ENCODE results near the gene IL16.
"Not testable (repeated sequence)": the region's sequence is repeated elsewhere in the genome, so short reads cannot be mapped to it uniquely, and the experiment has no call there.

Gene IL16

DNA sequence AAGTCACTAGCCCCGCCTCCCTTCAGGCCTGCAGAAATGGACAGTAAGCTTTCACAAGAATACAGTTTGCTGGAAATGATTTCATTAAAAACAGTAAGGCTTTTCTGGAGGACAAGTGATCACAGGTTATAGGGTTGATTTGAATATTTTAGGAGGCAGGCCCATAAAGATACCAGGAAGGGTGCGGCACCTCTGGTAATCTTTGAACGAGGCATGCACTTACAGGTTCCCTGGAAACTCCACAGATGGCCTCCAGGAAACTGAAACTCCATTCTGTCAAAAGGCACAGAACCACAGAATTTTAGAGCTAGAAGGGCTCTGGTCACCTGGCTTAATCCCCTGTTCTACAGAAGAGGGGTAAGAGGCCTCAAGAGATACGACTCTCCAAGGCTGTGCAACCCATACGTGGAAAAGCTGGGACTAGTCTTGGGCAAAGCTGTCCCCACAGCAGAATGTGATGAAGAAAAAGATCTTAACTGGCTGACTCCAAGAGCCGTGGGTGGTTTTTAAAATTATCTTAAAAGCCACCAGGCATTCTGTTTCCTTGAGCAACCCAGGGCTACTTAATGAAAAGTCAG is 126.1 kb downstream of the IL16 start:
- H3K9me3 ChIP-seq (ENCODE audit: control insufficient read depth, low read length) = no peaks in the 10 kb centered on the region
- H3K9ac ChIP-seq (ENCODE audit: low read length) = peak overlapping the region; percentile 28
- H3K4me1 ChIP-seq (ENCODE audit: control insufficient read depth, insufficient read depth, low read length) = peaks cover 33% of the 10 kb centered on the region
- peaks cover 20% of the 10 kb centered on the region for H3K36me3 ChIP-seq (ENCODE audit: control insufficient read depth, insufficient read depth, low read length, severe bottlenecking)
- H3K4me3 ChIP-seq (ENCODE audit: low read length) = peak overlapping the region; percentile 93
- no peak for DNase-seq (ENCODE audit: low read depth)
- no peaks in the 10 kb centered on the region for H3K27me3 ChIP-seq (replicated peaks; ENCODE audit: control insufficient read depth, insufficient read depth, low read length)

DNA sequence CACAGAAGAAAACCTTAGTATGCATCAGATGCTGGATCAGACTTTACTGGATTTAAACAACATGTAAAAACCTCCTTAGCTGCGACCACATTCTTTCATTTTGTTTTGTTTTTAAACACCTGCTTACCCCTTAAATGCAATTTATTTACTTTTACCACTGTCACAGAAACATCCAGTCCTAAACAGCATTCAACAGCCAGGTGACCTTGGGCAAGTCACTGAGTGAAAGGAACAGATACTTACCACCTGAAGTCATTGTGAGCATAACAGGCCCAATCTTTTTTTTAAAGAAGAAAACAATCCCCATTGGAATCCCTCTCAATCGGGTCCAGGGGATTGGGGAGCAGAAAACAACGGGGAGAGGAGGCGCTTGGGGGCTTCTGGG is 126.9 kb downstream of the IL16 start:
- Histone ChIP-seq H3K9ac (ENCODE audit: low read length) (peak overlapping the region; percentile 88), H3K4me3 (ENCODE audit: low read length) (peak overlapping the region; percentile 93), H3K36me3 (ENCODE audit: control insufficient read depth, insufficient read depth, low read length, severe bottlenecking) (peaks cover 12% of the 10 kb centered on the region), H3K4me1 (ENCODE audit: control insufficient read depth, insufficient read depth, low read length) (peaks cover 38% of the 10 kb centered on the region), H3K27me3 (replicated peaks; ENCODE audit: control insufficient read depth, insufficient read depth, low read length) (no peaks in the 10 kb centered on the region), H3K9me3 (ENCODE audit: control insufficient read depth, low read length) (no peaks in the 10 kb centered on the region)
- no peak for DNase-seq (ENCODE audit: low read depth)

DNA sequence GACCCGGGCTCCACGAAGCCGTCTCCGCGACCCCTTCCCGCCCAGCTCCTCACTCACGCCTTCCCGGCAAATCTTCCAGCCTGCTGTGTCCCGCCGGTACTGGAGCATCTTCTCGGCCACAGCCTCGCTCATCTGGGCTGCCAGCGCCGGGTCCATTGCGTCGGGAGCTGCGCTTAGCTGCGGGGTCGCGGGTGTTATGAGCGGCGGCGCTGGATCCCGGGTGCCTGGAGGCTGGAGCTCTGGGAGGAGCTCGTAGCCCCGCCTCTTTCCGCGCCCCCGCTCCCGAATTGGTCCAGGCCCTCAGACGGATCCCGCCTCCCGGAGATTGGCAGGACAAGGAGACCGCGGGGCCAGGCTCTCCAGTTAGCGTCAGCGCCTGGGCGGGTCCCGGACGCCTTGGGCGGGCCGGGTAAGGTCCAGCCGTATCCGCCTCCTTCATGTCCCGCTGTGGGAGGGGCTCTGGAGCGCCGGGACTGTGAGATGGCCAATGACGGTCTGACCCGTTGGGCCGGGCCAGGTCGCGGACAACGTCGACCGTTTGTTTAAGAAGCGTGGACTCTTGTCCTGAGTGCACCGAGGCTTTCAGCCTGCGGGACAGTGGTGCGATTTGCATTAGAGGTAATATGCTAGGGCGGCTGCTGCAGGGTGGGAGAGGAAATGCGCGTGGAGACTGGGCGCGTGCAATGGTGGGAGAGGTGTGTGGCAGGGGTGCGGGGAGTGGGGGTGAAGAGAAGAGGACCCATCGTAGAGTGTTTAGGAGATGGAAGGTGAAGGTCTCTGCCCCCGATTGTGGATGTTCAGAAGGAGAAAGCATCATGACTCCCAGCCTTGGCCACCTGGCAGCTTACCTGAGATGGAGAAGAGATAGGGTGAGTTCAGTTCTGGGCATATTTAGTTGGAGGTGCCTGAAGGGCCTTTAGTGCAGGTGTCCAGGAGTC is 127.5 kb downstream of the IL16 start, which contains the start of gene STARD5:
STARD5 (minus strand) TSS at position 198 of the 938 bp plus-strand sequence; CDS start at position 156, 42 bp downstream.
- Histone ChIP-seq H3K27me3 (replicated peaks; ENCODE audit: control insufficient read depth, insufficient read depth, low read length) (no peaks in the 10 kb centered on the region), H3K36me3 (ENCODE audit: control insufficient read depth, insufficient read depth, low read length, severe bottlenecking) (peaks cover 5% of the 10 kb centered on the region), H3K9me3 (ENCODE audit: control insufficient read depth, low read length) (no peaks in the 10 kb centered on the region), H3K4me3 (ENCODE audit: low read length) (peak within 1 kb of the TSS; percentile 93), H3K4me1 (ENCODE audit: control insufficient read depth, insufficient read depth, low read length) (peaks cover 38% of the 10 kb centered on the region), H3K9ac (ENCODE audit: low read length) (peak within 1 kb of the TSS; percentile 88)
- DNase-seq (ENCODE audit: low read depth) = peak; percentile 100

DNA sequence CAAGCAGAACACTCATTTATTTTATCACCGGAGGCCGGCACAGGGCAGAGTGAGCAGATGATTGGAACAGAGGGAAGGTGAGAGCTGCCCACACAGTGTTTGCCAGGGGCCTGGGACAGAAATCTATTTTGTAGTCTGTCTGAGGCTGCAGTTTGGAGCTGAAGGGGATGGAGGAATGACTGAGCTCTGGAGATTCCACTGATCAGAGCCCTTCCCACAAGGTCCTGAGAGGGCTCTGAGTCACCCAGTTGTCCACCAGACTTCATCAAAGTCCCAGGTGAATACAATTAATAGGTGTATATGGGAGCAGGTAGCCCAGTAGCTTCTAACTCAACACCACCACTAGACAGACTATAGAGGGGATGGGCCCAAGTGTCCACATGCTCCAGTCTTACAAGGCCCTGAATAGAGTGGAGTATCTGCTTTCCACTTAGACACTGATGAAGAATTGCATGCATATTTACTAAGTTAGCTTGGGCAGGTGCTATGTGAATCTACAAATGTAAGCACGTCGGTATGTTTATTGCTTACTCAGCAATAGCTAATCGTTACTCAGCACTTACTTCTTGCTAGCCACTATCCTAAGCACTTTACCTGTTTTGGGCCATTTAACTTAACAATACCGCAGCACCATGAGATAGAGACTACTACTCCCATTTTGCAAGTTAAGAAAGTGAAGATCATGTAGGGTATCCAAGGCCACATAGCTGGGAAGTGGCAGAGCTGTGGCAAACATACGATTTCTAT is 130.0 kb downstream of the IL16 start:
- Histone ChIP-seq H3K36me3 (ENCODE audit: control insufficient read depth, insufficient read depth, low read length, severe bottlenecking) (no peaks in the 10 kb centered on the region), H3K9ac (ENCODE audit: low read length) (no peak overlapping the region), H3K9me3 (ENCODE audit: control insufficient read depth, low read length) (no peaks in the 10 kb centered on the region), H3K4me1 (ENCODE audit: control insufficient read depth, insufficient read depth, low read length) (peaks cover 38% of the 10 kb centered on the region), H3K27me3 (replicated peaks; ENCODE audit: control insufficient read depth, insufficient read depth, low read length) (no peaks in the 10 kb centered on the region), H3K4me3 (ENCODE audit: low read length) (no peak overlapping the region)
- no peak for DNase-seq (ENCODE audit: low read depth)

DNA sequence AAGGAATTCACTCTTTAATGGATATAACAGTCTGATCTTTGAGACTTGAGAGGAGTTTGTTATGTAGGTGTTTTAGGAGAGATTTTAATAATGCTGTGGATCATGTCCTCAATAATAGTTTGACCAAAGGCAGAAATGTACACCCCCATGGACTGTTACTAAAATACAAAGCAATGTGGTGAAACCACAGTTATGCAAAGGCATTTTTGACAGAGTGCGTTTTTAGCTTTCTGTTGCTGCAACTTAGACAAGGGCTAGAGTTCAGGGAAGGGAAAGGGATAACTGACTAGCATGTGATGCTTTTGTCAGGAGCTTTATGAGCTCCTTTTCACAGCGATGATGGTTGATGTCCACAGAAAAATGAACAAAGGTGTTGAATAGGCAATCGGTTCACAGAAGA is 130.8 kb downstream of the IL16 start:
- Histone ChIP-seq H3K9ac (ENCODE audit: low read length) (peak overlapping the region; percentile 22), H3K36me3 (ENCODE audit: control insufficient read depth, insufficient read depth, low read length, severe bottlenecking) (no peaks in the 10 kb centered on the region), H3K4me3 (ENCODE audit: low read length) (no peak overlapping the region), H3K27me3 (replicated peaks; ENCODE audit: control insufficient read depth, insufficient read depth, low read length) (no peaks in the 10 kb centered on the region), H3K9me3 (ENCODE audit: control insufficient read depth, low read length) (no peaks in the 10 kb centered on the region), H3K4me1 (ENCODE audit: control insufficient read depth, insufficient read depth, low read length) (peaks cover 34% of the 10 kb centered on the region)
- DNase-seq (ENCODE audit: low read depth) = peak; percentile 91

DNA sequence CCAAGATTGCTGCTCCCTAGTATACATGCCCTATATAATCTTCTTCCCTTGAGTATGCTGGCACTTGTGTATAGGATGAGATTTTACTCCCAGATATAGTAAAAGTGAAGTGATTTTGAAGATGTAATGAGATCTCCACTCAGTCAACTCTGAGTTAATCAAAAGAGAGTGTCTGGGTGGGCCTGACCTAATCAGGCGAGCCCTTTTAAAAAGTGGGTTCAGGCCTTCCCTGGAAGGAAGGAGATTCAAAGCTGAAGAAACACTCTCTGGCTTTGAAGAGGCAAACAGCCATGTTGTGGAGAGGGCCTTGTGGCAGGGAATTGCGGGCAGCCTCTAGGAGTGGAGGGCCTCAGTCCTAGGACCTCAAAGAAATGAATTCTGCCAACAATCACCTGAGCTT is 132.8 kb downstream of the IL16 start:
- Histone ChIP-seq H3K4me3 (ENCODE audit: low read length) (no peak overlapping the region), H3K36me3 (ENCODE audit: control insufficient read depth, insufficient read depth, low read length, severe bottlenecking) (no peaks in the 10 kb centered on the region), H3K9me3 (ENCODE audit: control insufficient read depth, low read length) (no peaks in the 10 kb centered on the region), H3K27me3 (replicated peaks; ENCODE audit: control insufficient read depth, insufficient read depth, low read length) (no peaks in the 10 kb centered on the region), H3K9ac (ENCODE audit: low read length) (no peak overlapping the region), H3K4me1 (ENCODE audit: control insufficient read depth, insufficient read depth, low read length) (peaks cover 19% of the 10 kb centered on the region)
- no peak for DNase-seq (ENCODE audit: low read depth)

DNA sequence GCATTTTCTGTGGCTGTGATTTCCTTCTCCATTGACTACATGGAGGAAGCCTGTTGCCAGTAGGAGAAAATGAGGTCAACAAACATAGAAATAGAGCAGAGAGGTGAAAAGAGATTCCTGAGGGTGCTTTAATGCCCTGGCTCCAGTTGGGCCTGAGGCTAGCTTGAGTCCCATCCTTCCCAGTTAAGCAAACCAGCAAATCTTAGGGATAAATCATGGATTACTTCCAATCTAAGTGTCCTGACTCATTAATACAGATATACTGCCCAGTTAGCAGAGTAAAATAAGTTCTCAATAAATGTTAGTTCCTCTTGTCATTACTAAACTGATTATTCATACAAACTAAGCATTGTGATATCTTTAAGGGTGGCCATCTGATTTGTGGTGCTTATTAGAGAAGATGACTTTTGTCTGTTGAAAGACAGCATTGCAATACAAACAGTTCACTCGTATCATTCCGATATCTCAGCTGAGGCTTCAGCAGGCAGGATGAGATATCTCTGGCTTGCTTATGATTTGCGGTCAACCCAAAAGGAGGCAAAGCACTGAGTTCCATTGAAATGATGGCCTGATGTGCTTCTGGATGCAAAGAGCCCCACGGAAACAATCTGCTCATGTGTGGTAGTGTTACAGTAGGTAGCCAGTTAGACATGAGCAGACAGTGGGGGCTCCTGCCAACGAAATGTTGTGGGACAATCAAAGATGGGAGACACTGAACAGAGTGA is 133.8 kb downstream of the IL16 start:
- H3K36me3 ChIP-seq (ENCODE audit: control insufficient read depth, insufficient read depth, low read length, severe bottlenecking) = no peaks in the 10 kb centered on the region
- no peak for DNase-seq (ENCODE audit: low read depth)
- no peak overlapping the region for H3K4me3 ChIP-seq (ENCODE audit: low read length)
- peaks cover 17% of the 10 kb centered on the region for H3K4me1 ChIP-seq (ENCODE audit: control insufficient read depth, insufficient read depth, low read length)
- no peaks in the 10 kb centered on the region for H3K27me3 ChIP-seq (replicated peaks; ENCODE audit: control insufficient read depth, insufficient read depth, low read length)
- no peak overlapping the region for H3K9ac ChIP-seq (ENCODE audit: low read length)
- no peaks in the 10 kb centered on the region for H3K9me3 ChIP-seq (ENCODE audit: control insufficient read depth, low read length)

DNA sequence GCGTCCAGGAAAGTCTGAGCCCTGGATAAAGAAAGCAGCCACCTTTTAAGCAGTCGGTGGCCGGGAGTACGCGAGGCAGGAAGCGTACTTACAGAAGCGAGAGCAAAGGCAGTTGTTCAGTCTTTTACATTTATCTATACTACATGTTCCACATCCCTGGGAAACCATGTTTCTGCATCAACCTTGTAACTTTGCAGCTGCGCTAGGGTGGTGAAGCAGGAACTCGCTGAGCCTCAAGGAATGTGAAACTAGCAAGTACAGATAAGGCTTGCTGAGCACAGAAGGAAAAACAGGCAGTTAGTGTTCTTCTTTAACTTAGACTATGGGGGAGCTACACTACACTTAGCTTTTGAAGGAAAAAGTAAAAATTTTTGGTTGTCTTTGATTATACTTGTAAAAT is 134.5 kb downstream of the IL16 start:
- not testable (repeated sequence) for H3K9me3 ChIP-seq (ENCODE audit: control insufficient read depth, low read length); H3K27me3 ChIP-seq (replicated peaks; ENCODE audit: control insufficient read depth, insufficient read depth, low read length); DNase-seq (ENCODE audit: low read depth); H3K36me3 ChIP-seq (ENCODE audit: control insufficient read depth, insufficient read depth, low read length, severe bottlenecking); H3K9ac ChIP-seq (ENCODE audit: low read length); H3K4me3 ChIP-seq (ENCODE audit: low read length)
- peaks cover 17% of the 10 kb centered on the region for H3K4me1 ChIP-seq (ENCODE audit: control insufficient read depth, insufficient read depth, low read length)

DNA sequence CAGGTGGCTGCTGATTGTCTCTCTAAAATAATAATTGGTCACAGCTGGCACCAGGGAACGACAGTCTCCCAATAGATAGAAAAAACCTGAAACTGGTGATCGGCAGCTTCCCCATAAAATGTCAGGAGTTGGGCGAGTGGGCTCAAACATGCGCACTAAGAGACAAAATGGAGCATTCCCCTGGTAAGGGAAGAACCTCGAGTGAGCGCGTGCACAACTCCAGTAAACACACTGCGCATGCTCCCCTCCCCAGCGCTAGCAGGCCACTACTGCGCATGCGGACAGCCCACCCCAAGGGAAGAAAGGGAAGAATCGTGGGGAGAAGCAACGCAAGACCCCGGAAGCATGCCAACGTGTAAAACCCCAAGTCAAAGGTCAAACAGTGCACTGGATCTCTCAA is 134.9 kb downstream of the IL16 start:
- no peak for DNase-seq (ENCODE audit: low read depth)
- Histone ChIP-seq H3K9me3 (ENCODE audit: control insufficient read depth, low read length) (no peaks in the 10 kb centered on the region), H3K36me3 (ENCODE audit: control insufficient read depth, insufficient read depth, low read length, severe bottlenecking) (no peaks in the 10 kb centered on the region), H3K27me3 (replicated peaks; ENCODE audit: control insufficient read depth, insufficient read depth, low read length) (no peaks in the 10 kb centered on the region), H3K4me3 (ENCODE audit: low read length) (no peak overlapping the region), H3K9ac (ENCODE audit: low read length) (no peak overlapping the region), H3K4me1 (ENCODE audit: control insufficient read depth, insufficient read depth, low read length) (peaks cover 16% of the 10 kb centered on the region)

DNA sequence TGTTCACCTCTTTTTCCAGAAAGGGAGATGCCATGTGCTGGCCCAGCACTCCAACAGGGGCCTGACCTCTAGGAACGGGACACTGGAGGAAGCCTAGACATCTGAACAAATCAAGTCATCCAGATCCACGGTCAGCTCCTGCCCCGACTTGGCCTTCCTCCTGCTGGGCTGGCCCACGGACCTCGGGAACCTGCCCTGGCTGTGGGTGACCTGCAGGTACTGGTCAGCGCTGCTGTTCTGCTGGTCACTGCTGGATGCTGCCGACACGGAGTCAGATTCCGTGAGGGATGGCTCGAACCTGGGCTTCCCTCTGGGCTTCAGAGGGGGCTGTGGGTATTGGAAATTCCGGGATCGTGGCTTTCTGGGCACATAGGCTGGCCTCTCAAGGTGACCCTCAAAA is 135.6 kb downstream of the IL16 start:
- Histone ChIP-seq H3K27me3 (replicated peaks; ENCODE audit: control insufficient read depth, insufficient read depth, low read length) (no peaks in the 10 kb centered on the region), H3K9ac (ENCODE audit: low read length) (no peak overlapping the region), H3K4me3 (ENCODE audit: low read length) (no peak overlapping the region), H3K36me3 (ENCODE audit: control insufficient read depth, insufficient read depth, low read length, severe bottlenecking) (no peaks in the 10 kb centered on the region), H3K9me3 (ENCODE audit: control insufficient read depth, low read length) (no peaks in the 10 kb centered on the region), H3K4me1 (ENCODE audit: control insufficient read depth, insufficient read depth, low read length) (peaks cover 12% of the 10 kb centered on the region)
- DNase-seq (ENCODE audit: low read depth) = no peak
